ENCODE results near the gene CACNB2. TPM values are rescaled to one million over a fixed set of nuclear protein-coding genes. Genes with fewer than 3 reads are reported as not detected.

Gene CACNB2
- total and polyA plus RNA-seq, 12 donors, result 4.3 to 82.3 (median 12.9) TPM

DNA sequence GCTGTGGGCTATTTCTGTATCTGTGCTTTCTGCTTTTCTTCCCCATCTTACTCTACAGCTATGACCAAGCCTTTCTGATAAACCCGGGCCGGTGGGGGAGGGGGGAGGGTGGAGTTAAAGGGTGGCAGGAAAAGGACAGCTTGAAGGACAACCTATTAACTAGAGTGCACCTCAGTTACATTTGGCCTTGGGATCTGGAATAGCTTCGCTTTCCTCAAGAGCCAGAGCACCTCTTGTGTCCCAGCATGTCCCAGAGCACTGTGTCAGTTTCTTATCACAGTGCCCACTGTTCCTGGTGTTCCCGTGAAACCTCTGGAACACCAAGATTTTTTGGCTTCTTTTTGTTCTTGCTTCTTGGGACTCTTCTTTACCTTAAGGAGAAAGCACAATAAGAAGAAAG lies 350.5 kb downstream of the CACNB2 start:
- 59 to 66% (median 60%) methylated on average over 4 of the region's 4 CpGs for WGBS, 4 donors
- intact Hi-C loops (cut with DNase I), result no loop called here
- Histone ChIP-seq H3K9me3 (replicated peaks in 1 of 3) (no peaks in the 10 kb centered on the region), H3K27ac (no peak overlapping the region), H3K27me3 (no peaks in the 10 kb centered on the region), H3K4me3 (no peak overlapping the region), H3K4me1 (replicated peaks in 1 of 2) (no peaks in the 10 kb centered on the region), H3K36me3 (replicated peaks in 1 of 2) (no peaks in the 10 kb centered on the region)
- TF ChIP-seq, protein P1, sequence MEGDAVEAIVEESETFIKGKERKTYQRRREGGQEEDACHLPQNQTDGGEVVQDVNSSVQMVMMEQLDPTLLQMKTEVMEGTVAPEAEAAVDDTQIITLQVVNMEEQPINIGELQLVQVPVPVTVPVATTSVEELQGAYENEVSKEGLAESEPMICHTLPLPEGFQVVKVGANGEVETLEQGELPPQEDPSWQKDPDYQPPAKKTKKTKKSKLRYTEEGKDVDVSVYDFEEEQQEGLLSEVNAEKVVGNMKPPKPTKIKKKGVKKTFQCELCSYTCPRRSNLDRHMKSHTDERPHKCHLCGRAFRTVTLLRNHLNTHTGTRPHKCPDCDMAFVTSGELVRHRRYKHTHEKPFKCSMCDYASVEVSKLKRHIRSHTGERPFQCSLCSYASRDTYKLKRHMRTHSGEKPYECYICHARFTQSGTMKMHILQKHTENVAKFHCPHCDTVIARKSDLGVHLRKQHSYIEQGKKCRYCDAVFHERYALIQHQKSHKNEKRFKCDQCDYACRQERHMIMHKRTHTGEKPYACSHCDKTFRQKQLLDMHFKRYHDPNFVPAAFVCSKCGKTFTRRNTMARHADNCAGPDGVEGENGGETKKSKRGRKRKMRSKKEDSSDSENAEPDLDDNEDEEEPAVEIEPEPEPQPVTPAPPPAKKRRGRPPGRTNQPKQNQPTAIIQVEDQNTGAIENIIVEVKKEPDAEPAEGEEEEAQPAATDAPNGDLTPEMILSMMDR (IDR thresholded peaks at IDR 0.05), result no peak
- TF ChIP-seq POLR2A (IDR thresholded peaks at IDR 0.05), result no peak
- no peak for DNase-seq

DNA sequence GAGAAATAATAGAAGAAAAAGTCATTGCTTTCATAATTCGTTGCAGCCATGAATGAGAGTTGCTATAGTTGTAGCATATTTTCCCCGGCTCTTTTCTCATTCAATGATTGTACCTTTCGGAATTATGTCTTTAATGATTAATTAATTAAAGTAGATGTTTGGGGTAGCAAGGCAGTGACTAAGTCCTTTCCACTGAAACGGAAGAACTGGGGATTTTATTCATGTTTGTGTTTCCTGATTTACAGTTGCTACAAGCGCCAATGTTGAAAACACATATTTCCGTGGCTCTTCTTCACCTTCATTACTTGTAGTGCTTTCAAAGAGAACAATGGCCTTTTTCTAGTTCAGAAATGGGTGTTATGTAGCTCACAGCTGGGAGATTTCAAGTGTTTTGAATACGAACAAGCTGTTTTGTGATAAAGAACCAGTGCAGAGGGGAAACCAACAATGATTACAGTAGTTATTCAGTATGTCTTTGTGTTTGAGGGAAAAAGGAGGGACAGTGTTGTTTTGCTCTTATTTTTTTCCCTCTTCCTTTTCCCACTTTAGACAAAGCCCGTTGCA lies 357.7 kb downstream of the CACNB2 start:
- no peaks in the 10 kb centered on the region for H3K4me1 ChIP-seq (replicated peaks in 1 of 2)
- no peaks in the 10 kb centered on the region for H3K27me3 ChIP-seq
- no peak overlapping the region for H3K4me3 ChIP-seq
- no peaks in the 10 kb centered on the region for H3K9me3 ChIP-seq (replicated peaks in 1 of 3)
- no peak overlapping the region for H3K27ac ChIP-seq
- WGBS, 4 donors, result 77 to 87% (median 83%) methylated on average over 8 of the region's 8 CpGs
- no peaks in the 10 kb centered on the region for H3K36me3 ChIP-seq (replicated peaks in 1 of 2)
- no peak for DNase-seq
- TF ChIP-seq, protein P1 (IDR thresholded peaks at IDR 0.05), result no peak
- no peak for TF ChIP-seq POLR2A (IDR thresholded peaks at IDR 0.05)
- intact Hi-C loops (cut with DNase I), result no loop called here

DNA sequence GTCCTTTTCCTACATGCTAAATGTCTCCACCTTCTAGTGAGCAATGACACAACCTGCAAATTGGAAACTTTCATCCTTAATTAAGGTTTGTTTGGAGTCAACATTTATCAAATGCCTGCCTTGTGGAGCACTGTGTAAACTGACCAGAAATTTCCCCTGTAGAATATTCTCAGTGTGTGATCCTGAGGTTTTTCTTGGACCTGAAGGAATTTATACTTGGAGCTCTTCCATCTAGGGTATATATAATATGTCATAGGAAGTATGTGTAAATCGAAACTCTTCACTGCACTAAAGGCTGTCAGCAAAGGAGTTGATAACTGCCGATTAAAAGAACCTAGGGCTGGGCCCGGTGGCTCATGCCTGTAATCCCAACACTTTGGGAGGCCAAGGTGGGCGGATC lies 358.8 kb downstream of the CACNB2 start:
- 81 to 89% (median 87%) methylated on average over 4 of the region's 4 CpGs for WGBS, 4 donors
- Histone ChIP-seq H3K36me3 (replicated peaks in 1 of 2) (no peaks in the 10 kb centered on the region), H3K27me3 (no peaks in the 10 kb centered on the region), H3K4me3 (no peak overlapping the region), H3K9me3 (replicated peaks in 1 of 3) (no peaks in the 10 kb centered on the region), H3K4me1 (replicated peaks in 1 of 2) (no peaks in the 10 kb centered on the region), H3K27ac (no peak overlapping the region)
- TF ChIP-seq, protein P1 (IDR thresholded peaks at IDR 0.05), result no peak
- no peak for TF ChIP-seq POLR2A (IDR thresholded peaks at IDR 0.05)
- intact Hi-C loops (cut with DNase I), result no loop called here
- DNase-seq, result no peak

DNA sequence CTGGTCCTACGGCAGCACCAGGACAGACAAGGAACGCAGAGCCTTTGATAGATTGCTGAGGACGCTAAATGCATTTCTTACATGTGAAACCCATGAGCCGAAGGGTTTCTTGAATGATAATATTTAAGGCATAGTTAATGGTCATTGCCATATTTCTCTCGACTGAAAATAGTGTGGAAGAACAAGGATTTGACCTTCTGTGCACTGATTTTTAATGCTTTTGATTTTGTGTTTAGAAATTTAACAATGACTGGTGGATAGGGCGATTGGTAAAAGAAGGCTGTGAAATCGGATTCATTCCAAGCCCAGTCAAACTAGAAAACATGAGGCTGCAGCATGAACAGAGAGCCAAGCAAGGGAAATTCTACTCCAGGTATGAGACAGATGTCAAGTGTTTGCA lies 360.4 kb downstream of the CACNB2 start:
- Histone ChIP-seq H3K27ac (no peak overlapping the region), H3K4me3 (no peak overlapping the region), H3K27me3 (no peaks in the 10 kb centered on the region), H3K4me1 (replicated peaks in 1 of 2) (peaks cover 0 to 3% of the 10 kb centered on the region in 2 donors), H3K9me3 (replicated peaks in 1 of 3) (no peaks in the 10 kb centered on the region), H3K36me3 (replicated peaks in 1 of 2) (no peaks in the 10 kb centered on the region)
- 85 to 88% (median 85%) methylated on average over 7 of the region's 7 CpGs for whole genome bisulfite sequencing, 4 donors
- no peak for DNase-seq
- no peak for TF ChIP-seq POLR2A (IDR thresholded peaks at IDR 0.05)
- TF ChIP-seq, protein P1 (IDR thresholded peaks at IDR 0.05), result no peak
- intact Hi-C loops (cut with DNase I), result no loop called here

All from adrenal gland (tissue), 12 donors.